Measurements from ENCODE around the gene CACNA1C.

DNA sequence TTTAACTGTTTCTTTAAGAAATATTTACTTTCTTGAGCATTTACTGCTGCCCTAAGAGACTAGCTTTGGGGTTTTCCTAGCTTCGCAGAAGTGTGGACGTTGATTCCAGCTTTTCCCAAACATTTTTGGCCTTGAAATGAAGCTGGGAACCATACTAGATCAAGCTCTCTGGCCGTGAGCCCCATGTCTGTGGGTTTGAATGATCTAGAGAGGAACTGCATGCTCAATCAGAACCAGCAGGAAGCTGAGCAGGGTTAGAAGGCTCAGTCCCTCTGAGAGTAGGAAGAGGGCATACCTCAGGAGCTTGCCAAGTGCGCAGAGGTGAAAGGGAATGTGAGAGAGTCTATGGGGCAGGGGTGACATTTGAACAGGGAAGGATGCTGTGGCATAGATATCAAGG is 292.1 kb downstream of the CACNA1C start:
- TF ChIP-seq POLR2A (IDR thresholded peaks at IDR 0.05; ENCODE audit: low read depth) (no peak), EP300 (IDR thresholded peaks at IDR 0.05) (no peak), POLR2AphosphoS5 (IDR thresholded peaks at IDR 0.05) (no peak)
- TF ChIP-seq, protein P1, sequence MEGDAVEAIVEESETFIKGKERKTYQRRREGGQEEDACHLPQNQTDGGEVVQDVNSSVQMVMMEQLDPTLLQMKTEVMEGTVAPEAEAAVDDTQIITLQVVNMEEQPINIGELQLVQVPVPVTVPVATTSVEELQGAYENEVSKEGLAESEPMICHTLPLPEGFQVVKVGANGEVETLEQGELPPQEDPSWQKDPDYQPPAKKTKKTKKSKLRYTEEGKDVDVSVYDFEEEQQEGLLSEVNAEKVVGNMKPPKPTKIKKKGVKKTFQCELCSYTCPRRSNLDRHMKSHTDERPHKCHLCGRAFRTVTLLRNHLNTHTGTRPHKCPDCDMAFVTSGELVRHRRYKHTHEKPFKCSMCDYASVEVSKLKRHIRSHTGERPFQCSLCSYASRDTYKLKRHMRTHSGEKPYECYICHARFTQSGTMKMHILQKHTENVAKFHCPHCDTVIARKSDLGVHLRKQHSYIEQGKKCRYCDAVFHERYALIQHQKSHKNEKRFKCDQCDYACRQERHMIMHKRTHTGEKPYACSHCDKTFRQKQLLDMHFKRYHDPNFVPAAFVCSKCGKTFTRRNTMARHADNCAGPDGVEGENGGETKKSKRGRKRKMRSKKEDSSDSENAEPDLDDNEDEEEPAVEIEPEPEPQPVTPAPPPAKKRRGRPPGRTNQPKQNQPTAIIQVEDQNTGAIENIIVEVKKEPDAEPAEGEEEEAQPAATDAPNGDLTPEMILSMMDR (IDR thresholded peaks at IDR 0.05): no peak
